Suprapubic skin (tissue), 3 donors: ENCODE data around the gene SPO11.

Experiments
- EP300 ChIP-seq: sonication (generic); formaldehyde crosslinking; IDR thresholded peaks from one replicate; pipeline ENCODE4 v1.6.1; 2017; ENCODE audit warnings: antibody characterized with exemption
- POLR2A ChIP-seq, 2 donors: fragments of 450-650 bp; IDR thresholded peaks; one replicate each; pipeline ENCODE4 v1.6.1; 2017; ENCODE audit warnings: antibody characterized with exemption in 2 of 2, mild to moderate bottlenecking in 2 of 2, moderate library complexity in 2 of 2
- TF ChIP-seq, protein P1 (sequence below), 2 donors: fragments of 200-600 bp in 1 of 2; fragments of 450-650 bp in 1 of 2; sonication (generic) in 1 of 2; IDR thresholded peaks; one replicate each; pipeline ENCODE4 v1.5.1; 2016 to 2019; ENCODE audit warnings: antibody characterized with exemption in 2 of 2, mild to moderate bottlenecking in 1 of 2, moderate library complexity in 1 of 2

DNA sequence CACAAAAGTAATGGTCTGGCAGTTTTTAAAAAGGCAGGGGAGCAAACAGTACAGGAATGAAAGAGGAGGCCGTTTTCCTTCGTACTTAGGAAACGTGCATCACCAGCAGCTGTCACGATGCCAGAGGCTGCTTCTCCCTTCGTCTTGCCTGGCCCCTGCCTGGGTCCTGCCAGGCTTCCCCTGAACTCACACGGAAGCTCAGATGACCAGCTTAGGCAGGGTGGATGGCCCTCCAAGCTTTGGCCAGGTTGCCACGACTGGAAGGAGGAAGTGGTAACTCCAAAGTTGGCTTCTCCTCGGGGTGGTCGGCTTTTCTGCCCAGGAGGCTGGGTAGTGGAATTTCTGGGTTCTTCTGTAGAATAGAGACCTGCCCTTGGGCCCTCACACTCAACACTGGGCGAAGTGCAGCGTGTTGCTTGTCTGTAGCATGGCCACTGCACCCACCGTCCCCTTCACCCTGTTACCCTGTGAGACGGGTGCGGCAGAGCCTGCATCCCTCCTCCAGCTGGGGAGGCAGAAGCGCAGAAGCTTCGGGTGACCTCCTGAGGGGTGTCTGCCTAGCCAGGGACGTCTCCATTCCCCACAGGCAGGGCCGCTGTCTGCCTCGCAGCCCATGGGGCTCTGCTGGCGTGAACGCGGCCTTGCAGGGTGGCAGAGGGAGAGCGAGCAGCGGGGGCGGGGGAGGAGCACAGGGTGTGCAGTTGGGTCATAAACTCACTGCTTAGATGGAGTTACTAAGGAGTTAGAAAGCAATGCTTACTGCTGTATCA lies 43.2 kb downstream of the SPO11 start:
- TF ChIP-seq POLR2A (IDR thresholded peaks at IDR 0.05): no peak
- TF ChIP-seq, protein P1, sequence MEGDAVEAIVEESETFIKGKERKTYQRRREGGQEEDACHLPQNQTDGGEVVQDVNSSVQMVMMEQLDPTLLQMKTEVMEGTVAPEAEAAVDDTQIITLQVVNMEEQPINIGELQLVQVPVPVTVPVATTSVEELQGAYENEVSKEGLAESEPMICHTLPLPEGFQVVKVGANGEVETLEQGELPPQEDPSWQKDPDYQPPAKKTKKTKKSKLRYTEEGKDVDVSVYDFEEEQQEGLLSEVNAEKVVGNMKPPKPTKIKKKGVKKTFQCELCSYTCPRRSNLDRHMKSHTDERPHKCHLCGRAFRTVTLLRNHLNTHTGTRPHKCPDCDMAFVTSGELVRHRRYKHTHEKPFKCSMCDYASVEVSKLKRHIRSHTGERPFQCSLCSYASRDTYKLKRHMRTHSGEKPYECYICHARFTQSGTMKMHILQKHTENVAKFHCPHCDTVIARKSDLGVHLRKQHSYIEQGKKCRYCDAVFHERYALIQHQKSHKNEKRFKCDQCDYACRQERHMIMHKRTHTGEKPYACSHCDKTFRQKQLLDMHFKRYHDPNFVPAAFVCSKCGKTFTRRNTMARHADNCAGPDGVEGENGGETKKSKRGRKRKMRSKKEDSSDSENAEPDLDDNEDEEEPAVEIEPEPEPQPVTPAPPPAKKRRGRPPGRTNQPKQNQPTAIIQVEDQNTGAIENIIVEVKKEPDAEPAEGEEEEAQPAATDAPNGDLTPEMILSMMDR (IDR thresholded peaks at IDR 0.05): no peak
- no peak for TF ChIP-seq EP300
